D721Med (cell line): Measurements from ENCODE around the gene FCGR1A.
"Not testable (repeated sequence)": the region's sequence is repeated elsewhere in the genome, so short reads cannot be mapped to it uniquely, and the experiment has no call there.

Experiments
- DNase-seq: peaks from one replicate; pipeline ENCODE4 v3.0.0; 2011; ENCODE audit warnings: low spot score; ENCODE audit not compliant: insufficient read length
- FAIRE-seq: peaks from 2 replicates; lab custom pipeline; 2011; peaks lifted over from hg19 to GRCh38; lab: Jason Lieb, UNC

FCGR1A gene

GRCh38 chr1:149811890-149812829 is 29.7 kb downstream of the FCGR1A start:
- peak; percentile 24 for DNase-seq
- FAIRE-seq = not testable (repeated sequence)

- not testable (repeated sequence) for FAIRE-seq
These were observed 30.7 kb downstream of the FCGR1A start for GRCh38 chr1:149812893-149813801.

GRCh38 chr1:149820387-149820786 is 37.9 kb downstream of the FCGR1A start:
- DNase-seq, FAIRE-seq: not testable (repeated sequence)

More at GRCh38 chr1:149812893-149813801, 30.7 kb downstream of the FCGR1A start:
- DNase-seq = not testable (repeated sequence)

GRCh38 chr1:149826555-149826954 is 44.1 kb downstream of the FCGR1A start:
- DNase-seq, FAIRE-seq: not testable (repeated sequence)

- DNase-seq, FAIRE-seq: not testable (repeated sequence)
These were observed 49.3 kb downstream of the FCGR1A start for GRCh38 chr1:149831764-149832315.

GRCh38 chr1:149832316-149833126 is 50.0 kb downstream of the FCGR1A start:
- DNase-seq, FAIRE-seq: not testable (repeated sequence)

GRCh38 chr1:149833144-149833543 is 50.6 kb downstream of the FCGR1A start:
- FAIRE-seq, DNase-seq: not testable (repeated sequence)

- not testable (repeated sequence) for DNase-seq, FAIRE-seq
These were observed 58.7 kb downstream of the FCGR1A start for GRCh38 chr1:149841149-149841548.
